HepG2 (cell line): ENCODE measurements around the gene NIFK. TPM values are rescaled to one million over a fixed set of nuclear protein-coding genes. Genes with fewer than 3 reads are reported as not detected.

Experiments
- BCLAF1 ChIP-seq: fragments of 450-650 bp; IDR thresholded peaks from 2 replicates; pipeline ENCODE4 v1.6.1; 2017; ENCODE audit warnings: mild to moderate bottlenecking
- CHD2 ChIP-seq: IDR thresholded peaks from 2 replicates; pipeline ENCODE4 v1.6.1; 2011; ENCODE audit warnings: low read depth, low read length, improper control_type of control experiment
- DZIP1 ChIP-seq: sonication (generic); formaldehyde crosslinking; IDR thresholded peaks from 2 replicates; pipeline ENCODE4 v1.5.0; 2020; ENCODE audit warnings: mild to moderate bottlenecking, missing genetic modification reagents
- FIP1L1 ChIP-seq: fragments of 200-400 bp; formaldehyde crosslinking; IDR thresholded peaks from 2 replicates; pipeline ENCODE4 v1.6.1; 2018; ENCODE audit warnings: low read depth, mild to moderate bottlenecking, low read length, moderate library complexity, borderline replicate concordance; ENCODE audit not compliant: insufficient read depth
- GPN1 ChIP-seq: sonication (generic); formaldehyde crosslinking; IDR thresholded peaks from 2 replicates; pipeline ENCODE4 v1.5.1; 2020; ENCODE audit warnings: missing genetic modification reagents, borderline replicate concordance
- HMG20A ChIP-seq: IDR thresholded peaks from 2 replicates; pipeline ENCODE4 v1.6.1; 2016; ENCODE audit warnings: borderline replicate concordance
- PHF5A ChIP-seq: IDR thresholded peaks from one replicate; pipeline ENCODE4 v1.6.1; 2018; ENCODE audit warnings: low read depth, missing genetic modification reagents; ENCODE audit not compliant: unreplicated experiment
- POGK ChIP-seq: sonication (generic); formaldehyde crosslinking; conservative IDR thresholded peaks from 2 replicates; pipeline ENCODE4 v1.8.0; 2022; ENCODE audit warnings: mild to moderate bottlenecking, moderate library complexity, missing genetic modification reagents
- SRF ChIP-seq: IDR thresholded peaks from 2 replicates; pipeline ENCODE4 v1.6.1; 2011; ENCODE audit warnings: mild to moderate bottlenecking, low read depth, low read length, moderate library complexity
- TARDBP ChIP-seq: sonication (generic); formaldehyde crosslinking; IDR thresholded peaks from 2 replicates; pipeline ENCODE4 v1.8.0; 2022; ENCODE audit warnings: mild to moderate bottlenecking, missing genetic modification reagents
- TBP ChIP-seq: sonication (generic); formaldehyde crosslinking; IDR thresholded peaks from 2 replicates; pipeline ENCODE4 v1.5.0; 2020; ENCODE audit warnings: missing genetic modification reagents
- TERF1 ChIP-seq: sonication (generic); formaldehyde crosslinking; IDR thresholded peaks from 2 replicates; pipeline ENCODE4 v1.8.0; 2022; ENCODE audit warnings: mild to moderate bottlenecking, missing genetic modification reagents, moderate library complexity
- ZNF101 ChIP-seq: sonication (generic); formaldehyde crosslinking; IDR thresholded peaks from 2 replicates; pipeline ENCODE4 v1.4.0; 2020; ENCODE audit warnings: mild to moderate bottlenecking, low read depth, missing genetic modification reagents, borderline replicate concordance
- ZNF441 ChIP-seq: sonication (generic); formaldehyde crosslinking; IDR thresholded peaks from 2 replicates; pipeline ENCODE4 v1.7.0; 2021; ENCODE audit warnings: missing genetic modification reagents, borderline replicate concordance
- ZNF496 ChIP-seq: sonication (generic); formaldehyde crosslinking; IDR thresholded peaks from 2 replicates; pipeline ENCODE4 v1.8.1; 2023; ENCODE audit warnings: mild to moderate bottlenecking, moderate library complexity, missing genetic modification reagents; ENCODE audit not compliant: insufficient replicate concordance
- ZNF570 ChIP-seq: sonication (generic); formaldehyde crosslinking; IDR thresholded peaks from 2 replicates; pipeline ENCODE4 v1.4.0; 2020; ENCODE audit warnings: mild to moderate bottlenecking, missing genetic modification reagents, borderline replicate concordance
- ZNF644 ChIP-seq: IDR thresholded peaks from 2 replicates; pipeline ENCODE4 v1.6.1; 2016; ENCODE audit warnings: low read depth
- ZNF792 ChIP-seq: IDR thresholded peaks from 2 replicates; pipeline ENCODE4 v1.6.1; 2016
- polyA plus RNA-seq, 8 experiments: library from polyadenylated mRNA; depleted of rRNA in 3 of 8; stranded (reverse) in 7 of 8; unstranded in 1 of 8; fragments of >200 nt; fragmentation: Illumina TruSeq in 4 of 8; extraction: Trizol in 4 of 8; gene quantifications; 2 replicates each; pipeline versions ENCODE4 v1.2.1 to v1.2.3, GENCODE V29; 2011 to 2016; ENCODE audit warnings: low read depth in 4 of 8, missing spikeins in 1 of 8, mixed read lengths in 1 of 8; ENCODE audit not compliant: insufficient read depth in 1 of 8
- total RNA-seq, 5 experiments: library from RNA; depleted of rRNA; stranded (reverse); fragments of >200 nt; fragmentation: Illumina TruSeq; extraction: Trizol; gene quantifications; 2 replicates each; pipeline ENCODE4 v1.2.3, GENCODE V29; 2016; ENCODE audit warnings: low read depth in 1 of 5

Gene NIFK
- total and polyA plus RNA-seq, 2 of the 13 experiments (the other 11 are each of a cell fraction or from before 2014, with no cell fraction given), result 19.6 to 105 TPM

DNA sequence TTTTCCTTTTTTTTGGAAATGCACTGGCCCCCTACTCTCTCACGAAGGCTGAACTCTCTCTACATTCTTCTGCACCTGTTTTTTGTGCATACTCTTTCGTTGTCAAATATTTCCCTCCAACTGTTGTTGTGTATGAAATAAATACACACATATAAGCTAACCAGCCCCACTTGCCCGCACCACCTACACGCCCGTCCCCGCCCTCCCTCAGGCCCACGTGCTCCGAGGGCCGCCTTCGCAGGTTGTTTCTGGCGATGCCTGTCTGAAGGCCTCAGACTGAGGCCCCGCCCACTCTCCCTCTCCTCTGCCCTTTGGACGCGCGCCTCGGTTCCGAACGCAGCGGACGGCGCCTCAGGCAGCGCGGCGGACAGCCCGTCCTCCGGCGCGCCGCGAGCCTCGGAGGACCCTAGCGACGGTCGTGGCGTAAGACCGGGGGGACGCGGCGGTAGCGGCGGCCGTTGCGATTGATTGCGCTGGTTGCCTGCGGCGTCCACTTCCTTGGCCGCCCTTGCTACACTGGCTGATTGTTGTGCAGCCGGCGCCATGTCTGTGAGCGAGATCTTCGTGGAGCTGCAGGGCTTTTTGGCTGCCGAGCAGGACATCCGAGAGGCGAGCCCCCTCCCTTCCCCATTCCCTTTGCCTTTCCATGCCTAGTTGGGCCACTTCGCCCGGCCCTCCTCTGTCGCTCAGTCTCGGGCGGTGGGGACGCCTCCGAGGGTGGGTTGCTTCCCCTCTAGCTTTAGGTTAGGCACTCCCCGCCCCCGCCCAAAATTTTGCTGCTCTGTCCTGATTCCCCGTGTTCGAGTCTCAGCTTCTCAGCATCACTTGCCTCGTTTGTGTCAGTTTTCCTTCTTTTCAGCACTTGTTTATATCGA lies 18.8 kb upstream of the NIFK start, which contains the start of gene TSN (continued):
- TF ChIP-seq DZIP1 (CRISPR knock-in tag), result no peak
- TF ChIP-seq HMG20A, result peak; percentile 40; the same call in 1 of the 2 replicates
- TF ChIP-seq SRF, result peak; percentile 80
- no peak for TF ChIP-seq ZNF496
- no peak for TF ChIP-seq ZNF644
- no peak; the same call in 1 of the 2 replicates for TF ChIP-seq ZNF570 (CRISPR knock-in tag)
- peak; percentile 98 for TF ChIP-seq TARDBP
- TF ChIP-seq GPN1 (CRISPR knock-in tag), result peak; percentile 59; the same call in 1 of the 2 replicates
- no peak for TF ChIP-seq BCLAF1
- no peak for TF ChIP-seq TERF1 (CRISPR knock-in tag)
- peak; percentile 97 for TF ChIP-seq POGK (CRISPR knock-in tag)
- TF ChIP-seq ZNF441 (CRISPR knock-in tag), result peak; percentile 48; the same call in 1 of the 2 replicates
- TF ChIP-seq TBP (CRISPR knock-in tag), result no peak
- TF ChIP-seq FIP1L1, result 0 out of 2 replicates have a peak, but pooled peaks have one; percentile 35
- peak; percentile 94; the same call in 1 of the 2 replicates for TF ChIP-seq ZNF792 (CRISPR knock-in tag)
- TF ChIP-seq CHD2, result no peak
- TF ChIP-seq ZNF101 (CRISPR knock-in tag), result no peak
- peak; percentile 92 for TF ChIP-seq PHF5A (CRISPR knock-in tag)
